Suppressor macrophage treated with lipopolysaccharide for 4 hours (primary cell): Measurements from ENCODE around the gene ASMTL.

ENCODE experiments used
- DNase-seq: peaks from one replicate; pipeline ENCODE4 v3.0.0-alpha.2; 2020

ASMTL gene

GRCh38 chrX:1403228-1403627 is 49.5 kb downstream of the ASMTL start:
- DNase-seq = no peak

DNA sequence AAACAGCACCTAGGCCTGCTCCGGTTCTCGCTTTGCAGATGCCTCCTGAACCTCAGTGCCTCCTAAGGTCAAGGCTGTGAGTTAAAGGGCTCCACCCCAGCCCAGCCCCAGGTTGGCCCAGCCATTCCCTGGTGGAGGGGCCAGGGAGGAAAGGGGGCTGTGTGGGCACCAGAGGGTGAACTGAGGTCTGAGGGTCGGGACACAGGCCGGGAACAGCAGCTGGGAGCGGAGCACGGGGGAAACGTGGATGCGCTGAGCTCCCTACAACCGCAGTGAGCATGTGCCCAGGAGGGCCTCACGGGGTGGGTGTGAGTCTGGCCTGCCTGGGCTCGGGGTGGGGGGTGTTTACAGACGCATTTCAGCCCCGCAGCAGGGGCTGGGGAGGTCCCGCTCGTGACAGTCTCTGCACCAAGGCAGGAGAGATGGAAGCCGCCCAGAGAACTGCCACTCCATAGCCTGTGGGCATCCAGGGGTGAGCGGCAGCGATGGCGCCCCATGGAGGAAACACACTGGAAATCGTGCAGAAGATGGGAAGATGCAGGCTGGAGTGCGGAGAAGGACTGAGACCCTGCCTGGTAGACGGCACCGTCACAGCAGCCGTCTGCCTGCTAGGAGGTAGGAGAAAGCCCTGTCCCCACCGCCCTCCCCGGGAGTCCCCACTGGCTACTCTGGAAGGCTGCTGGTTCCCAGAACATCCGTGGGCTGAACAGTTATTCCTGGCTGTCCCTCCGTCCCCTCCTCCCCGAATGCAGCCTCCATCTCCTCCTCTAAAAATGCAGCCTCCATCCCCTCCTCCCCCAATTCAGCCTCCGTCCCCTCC is 50.9 kb downstream of the ASMTL start:
- DNase-seq = no peak

- DNase-seq = no peak
These were observed 51.8 kb downstream of the ASMTL start for GRCh38 chrX:1400742-1401471.

DNA sequence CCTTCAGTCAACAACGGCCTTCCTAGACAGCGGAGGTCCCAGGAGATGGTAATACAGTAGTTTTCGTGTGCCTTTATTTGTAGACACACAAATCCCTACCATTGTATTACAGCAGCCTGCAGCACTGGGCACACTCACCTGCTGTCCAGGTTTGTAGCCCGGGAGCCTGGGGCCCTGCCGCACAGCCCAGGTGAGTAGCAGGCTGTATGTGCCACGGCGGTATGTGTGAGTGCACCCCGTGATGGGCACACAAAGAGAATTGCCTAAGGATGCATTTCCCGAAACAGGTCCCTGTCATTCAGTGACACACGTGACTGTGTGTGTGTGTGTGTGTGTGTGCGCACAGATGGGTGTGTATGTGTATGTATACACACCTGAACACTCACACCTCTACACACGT is 52.7 kb downstream of the ASMTL start:
- DNase-seq = no peak

DNA sequence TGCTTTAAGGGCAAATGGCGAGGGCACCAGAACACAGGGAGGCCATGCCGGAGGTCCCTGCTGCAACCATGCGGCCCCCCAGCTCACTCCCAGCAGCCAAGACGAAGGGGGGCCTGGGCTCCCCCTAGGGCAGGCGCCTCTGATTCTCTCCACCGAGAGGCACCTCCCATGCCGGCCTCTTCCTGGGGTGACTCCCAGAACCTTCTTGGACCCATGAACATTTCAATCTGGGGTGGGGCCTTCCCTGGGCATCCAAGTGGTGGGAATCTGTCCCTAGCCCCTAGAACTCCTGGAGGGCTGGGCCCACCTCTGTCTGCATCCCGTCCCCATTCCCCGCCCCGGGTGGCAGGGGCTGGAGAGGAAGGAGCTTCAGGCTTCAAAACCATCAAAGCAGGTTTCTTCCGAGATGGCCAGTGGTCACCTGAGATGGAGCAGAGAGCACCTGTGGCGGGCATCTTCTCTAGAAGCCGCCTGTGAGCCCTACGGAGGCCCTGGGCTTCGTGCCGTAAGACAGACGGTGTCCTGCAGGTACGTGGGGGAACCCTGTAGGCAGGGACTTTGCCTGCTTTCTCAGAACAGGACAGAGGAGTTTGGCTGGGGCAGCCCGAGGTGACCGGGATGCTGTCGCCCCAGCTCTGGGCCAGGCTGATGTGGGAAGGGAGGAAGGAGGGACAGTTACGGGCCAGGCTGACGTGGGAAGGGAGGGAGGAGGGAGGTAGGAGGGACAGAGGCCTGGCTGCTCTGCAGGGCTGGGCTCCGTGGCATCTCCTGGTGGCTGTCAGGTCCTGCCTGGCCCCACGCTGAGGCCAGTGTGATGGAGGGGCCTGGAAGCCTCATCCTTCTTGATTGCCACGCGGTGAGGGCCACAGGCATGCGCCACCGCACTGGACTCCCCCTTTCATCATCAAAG is 54.0 kb downstream of the ASMTL start:
- DNase-seq = no peak

DNA sequence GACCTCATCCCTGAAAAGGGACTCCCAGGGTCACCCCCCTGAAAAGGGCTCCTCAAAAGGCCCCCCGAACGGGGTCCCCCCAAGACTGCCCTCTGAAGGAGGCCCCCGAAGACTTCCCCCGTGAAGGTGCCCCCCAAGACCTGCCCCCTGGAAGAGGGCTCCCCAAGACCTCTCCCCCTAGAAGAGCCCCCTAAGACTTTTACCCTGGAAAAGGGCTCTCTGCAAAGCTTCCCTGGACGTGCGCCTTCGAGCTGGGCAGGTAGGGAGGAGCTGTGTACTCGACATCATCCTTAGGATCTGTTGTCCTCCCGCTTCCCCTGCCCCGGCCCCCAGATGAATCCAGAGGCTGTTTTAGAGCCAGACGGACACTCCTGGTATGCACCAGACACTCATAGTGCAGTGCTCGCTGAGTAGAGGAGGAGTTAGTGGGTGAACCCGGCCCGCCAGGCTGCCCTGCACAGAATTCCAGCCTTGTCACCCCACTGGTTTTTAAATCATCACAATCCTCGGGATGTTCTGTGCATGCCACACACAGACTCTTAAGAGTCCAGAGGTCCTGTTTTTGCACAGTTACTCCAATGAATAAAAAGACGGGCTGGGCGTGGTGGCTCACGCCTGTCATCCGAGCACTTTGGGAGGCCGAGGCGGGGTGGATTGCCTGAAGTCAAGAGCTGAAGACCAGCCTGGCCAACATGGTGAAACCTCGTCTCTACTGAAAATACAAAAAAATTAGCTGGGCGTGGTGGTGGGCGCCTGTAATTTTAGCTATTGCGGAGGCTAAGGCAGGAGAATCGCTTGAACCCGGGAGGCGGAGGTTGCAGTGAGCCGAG is 55.1 kb downstream of the ASMTL start:
- no peak for DNase-seq

GRCh38 chrX:1397001-1397400 is 55.7 kb downstream of the ASMTL start:
- no peak for DNase-seq

DNA sequence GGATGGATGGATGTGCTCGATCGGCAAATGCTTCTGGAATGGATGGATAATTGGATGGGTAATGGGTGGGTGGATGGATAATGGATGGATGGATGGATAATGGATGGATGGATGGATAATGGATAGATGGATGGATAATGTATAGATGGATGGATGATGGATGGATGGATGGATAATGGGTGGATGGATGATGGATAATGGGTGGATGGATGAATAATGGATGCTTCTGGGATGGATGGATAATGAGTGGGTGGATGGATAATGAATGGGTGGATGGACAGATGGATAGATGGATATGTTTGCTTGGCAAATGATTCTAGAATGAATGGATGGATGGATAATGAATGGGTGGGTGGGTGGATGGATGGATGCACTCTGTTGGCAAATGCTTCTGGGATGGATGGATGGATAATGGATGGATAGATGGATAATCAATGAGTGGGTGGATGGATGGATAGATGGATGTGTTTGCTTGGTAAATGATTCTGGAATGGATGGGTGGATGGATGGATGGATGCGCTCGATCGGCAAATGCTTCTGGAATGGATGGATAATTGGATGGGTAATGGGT is 57.0 kb downstream of the ASMTL start:
- DNase-seq = no peak

DNA sequence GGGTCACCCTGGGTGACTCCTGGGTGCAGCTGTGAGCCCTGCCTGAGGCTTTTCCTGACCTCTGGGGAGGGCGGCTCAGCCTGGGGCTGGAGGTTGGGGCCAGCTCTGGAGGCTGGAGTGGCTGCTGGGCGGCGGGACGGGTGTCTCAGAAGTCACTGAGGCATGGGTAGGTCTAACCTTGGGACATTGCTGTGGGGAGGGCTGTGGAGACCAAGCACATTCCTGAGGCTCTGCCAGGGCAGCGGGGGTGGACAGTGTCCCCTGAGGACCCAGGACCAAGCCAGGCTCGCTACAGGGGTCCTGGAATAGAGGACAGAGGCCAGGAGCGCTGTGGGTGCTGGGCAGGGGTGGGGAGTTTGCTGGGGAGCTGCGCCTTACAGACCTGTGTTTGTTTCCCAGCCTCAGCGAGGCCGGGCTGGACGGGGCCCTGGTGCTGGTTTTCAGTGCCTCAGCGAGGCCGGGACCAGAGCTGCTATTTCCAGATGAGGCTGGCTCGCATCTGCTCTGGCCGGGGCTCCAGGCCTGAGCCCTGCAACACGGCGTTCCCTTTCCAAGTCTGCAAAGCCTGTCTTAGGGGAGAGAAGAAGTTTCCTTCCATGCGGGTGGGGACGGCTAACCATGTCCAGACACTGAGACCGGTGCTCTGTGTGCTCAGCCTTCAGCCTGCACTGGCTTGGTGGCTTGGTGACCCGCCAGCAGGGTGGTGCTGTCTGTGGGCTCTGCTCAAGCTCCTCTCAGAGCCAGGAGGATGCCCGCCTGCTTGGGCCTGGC is 57.8 kb downstream of the ASMTL start:
- DNase-seq = no peak

- DNase-seq = no peak
These were observed 58.7 kb downstream of the ASMTL start for GRCh38 chrX:1393871-1394615.

GRCh38 chrX:1392376-1393068 is 60.2 kb downstream of the ASMTL start:
- DNase-seq = peak; percentile 62

DNA sequence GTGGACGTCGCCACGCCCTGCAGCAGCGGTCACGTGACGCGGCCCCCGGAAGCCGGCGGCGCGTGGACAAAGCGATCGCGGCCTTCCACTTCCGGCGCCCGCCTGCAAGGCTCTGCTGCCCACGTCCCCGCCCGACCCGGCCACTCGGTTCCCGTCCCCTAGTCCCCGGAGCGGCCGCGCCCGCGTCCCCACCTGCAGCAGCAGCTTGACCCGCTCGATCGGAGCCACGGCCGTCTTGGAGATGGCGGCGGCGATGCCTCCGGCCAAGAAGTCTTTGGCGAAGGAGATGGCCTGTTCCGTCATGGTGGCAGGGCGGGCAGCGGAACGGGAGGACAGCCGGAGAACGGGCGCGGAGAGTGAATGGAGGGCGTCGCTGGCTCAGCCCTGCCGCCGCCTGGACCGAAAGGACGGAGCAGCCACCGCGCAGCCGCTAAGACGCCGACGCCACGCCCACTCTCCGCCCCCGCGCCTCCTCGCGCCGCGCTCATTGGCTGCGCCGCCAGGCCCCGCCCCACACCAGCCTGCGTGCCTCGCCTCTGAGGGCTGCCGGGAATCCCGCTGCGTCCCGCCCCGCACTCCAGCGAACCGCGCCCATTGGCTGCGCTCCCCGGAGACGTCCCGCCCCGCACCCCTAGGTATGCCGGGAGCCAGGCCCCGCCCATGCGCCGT is 60.9 kb downstream of the ASMTL start, which contains the start of gene SLC25A6:
SLC25A6 (minus strand) TSS at position 407 of the 669 bp plus-strand sequence; CDS start at position 303, 104 bp downstream.
- DNase-seq = peak; percentile 100

- no peak for DNase-seq
These were observed 61.4 kb downstream of the ASMTL start for GRCh38 chrX:1391370-1391706.

- DNase-seq = no peak
These were observed 61.9 kb downstream of the ASMTL start for GRCh38 chrX:1390621-1391369.

DNA sequence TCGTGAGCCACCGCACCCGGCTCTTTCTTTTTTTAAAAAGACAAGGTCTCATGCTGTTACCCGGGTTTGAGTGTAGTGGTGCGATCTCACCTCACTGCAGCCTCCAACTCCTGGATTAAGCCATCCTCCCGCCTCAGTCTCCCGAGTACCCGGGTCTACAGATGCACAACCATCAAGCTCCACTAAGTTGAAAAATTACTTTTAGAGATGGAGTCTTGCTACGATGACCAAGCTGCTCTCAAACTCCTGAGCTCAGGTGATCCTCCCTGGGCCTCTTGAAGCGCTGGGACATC is 62.8 kb downstream of the ASMTL start:
- DNase-seq = no peak

- no peak for DNase-seq
These were observed 63.3 kb downstream of the ASMTL start for GRCh38 chrX:1389181-1389992.

- no peak for DNase-seq
These were observed 64.1 kb downstream of the ASMTL start for GRCh38 chrX:1388651-1389050.
